ENCODE measurements around the gene BBC3.

The BBC3 gene

GRCh38 chr19:47232422-47233211, 1.6 kb upstream of the BBC3 start:
- DNase-seq (ENCODE audit: low read depth in 2 of 3, low spot score in 2 of 3), result no peak

DNA sequence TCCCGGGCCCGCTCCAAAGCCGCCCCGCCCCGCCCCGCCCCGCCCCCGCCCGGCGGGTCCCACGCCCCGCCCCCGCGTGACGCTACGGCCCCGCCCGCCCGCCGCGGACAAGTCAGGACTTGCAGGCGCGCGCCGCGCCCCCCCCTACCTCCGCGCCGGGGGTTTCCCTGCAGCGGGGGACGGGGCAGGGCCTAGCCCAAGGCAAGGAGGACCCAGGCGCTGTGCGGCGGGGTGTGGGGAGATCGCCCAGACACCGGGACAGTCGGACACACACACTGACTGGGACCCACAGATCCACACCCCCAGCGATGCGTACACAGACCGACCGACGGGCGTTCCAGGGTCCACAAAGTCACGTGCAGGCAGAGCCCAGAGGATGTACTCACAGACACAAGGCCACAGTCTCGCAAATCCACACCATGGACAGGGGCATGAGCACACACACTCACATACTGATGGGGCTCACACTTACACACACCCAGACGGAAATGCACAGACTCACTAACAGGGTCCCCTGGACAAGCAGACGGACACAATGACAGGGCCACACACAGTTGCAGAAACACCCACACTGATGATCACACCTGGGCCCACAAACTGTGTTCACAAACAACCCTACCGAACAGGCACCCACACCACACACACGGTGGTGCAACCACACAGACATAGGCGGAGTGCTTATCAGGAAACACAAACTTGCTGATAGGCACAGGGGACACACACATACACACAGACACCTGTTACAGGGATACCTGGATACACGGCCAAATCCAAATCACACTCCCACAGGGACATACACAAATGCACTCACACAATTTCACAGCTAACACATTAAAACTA, 436 bp upstream of the BBC3 start:
- peak in 2 of 3 experiments; percentile 73 to 78 for DNase-seq (ENCODE audit: low read depth in 2 of 3, low spot score in 2 of 3)

DNA sequence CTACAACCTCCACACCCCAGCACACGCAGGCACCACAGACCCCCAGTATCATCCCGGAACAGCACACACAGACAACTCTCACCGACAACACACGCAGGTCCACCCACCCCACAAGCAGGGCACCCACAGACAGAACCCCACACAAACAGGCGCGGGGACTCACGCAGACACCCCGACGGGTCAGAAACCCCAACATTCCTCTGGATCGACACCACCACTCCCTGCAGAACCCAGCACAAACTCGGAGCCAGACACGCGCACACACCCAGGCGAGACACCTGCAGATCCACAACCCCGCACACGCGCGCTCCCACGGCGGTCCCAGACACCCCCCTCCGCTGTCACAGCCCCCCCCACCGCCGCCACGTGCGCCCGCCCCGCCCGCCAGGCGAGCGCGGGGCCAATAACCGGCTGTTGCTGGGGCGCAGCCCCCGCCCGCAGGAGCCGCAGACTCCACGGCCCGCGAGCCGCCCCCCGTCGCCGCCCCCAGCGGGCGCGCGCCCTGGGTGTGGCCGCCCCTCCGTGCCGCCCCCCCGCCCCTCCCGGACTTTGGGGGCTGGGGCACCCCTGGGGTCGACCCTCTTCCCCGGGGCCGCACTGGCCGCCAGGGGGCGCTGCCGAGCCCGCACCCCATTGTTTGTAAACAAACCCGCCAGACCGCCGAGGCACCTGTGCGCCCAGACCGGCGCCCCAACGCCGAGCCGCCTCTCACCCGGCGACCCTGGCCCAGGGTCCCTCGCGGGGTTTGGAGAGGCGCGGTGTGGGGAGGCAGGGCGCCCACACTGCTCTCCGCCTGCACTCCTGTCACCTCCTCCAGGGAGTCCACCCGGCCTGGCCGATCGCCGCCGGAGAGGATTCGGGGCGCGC, 712 bp downstream of the BBC3 start:
- peak in 1 of 3 experiments; percentile 87 for DNase-seq (ENCODE audit: low read depth in 2 of 3, low spot score in 2 of 3)

- no peak for DNase-seq (ENCODE audit: low read depth in 2 of 3, low spot score in 2 of 3)
Observed at GRCh38 chr19:47229676-47230053, 1.3 kb downstream of the BBC3 start.

DNA sequence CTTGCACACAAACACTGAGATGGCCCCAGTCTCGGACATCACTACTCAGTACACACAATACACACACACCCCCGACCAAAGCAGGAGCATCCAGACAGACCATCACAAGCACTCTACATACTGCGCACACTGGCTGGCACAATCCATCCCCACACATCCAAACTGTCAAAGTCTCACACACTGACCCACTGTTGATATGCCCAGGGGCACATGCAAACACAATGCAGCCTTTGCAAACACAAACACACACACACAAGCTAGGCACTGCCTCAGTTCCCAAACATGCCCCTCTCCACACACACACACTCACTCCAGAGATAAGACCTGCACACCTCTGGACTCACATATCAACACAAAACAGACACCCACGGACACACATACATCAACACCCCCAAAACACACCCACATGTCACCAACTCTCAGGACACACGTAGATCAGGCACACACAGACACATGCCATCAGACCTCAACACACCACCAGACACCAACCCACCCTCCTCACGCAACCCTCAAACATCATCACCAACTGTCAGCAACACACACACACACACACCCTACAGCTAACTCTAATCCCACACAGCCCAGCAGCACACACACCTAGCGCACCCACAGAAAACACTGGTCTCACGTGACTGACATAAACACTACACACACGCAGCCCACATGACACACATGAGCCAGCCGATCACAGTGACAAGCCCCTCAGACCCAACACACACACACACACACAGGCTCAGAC, 1.9 kb downstream of the BBC3 start:
- DNase-seq (ENCODE audit: low read depth in 2 of 3, low spot score in 2 of 3), result no peak

DNA sequence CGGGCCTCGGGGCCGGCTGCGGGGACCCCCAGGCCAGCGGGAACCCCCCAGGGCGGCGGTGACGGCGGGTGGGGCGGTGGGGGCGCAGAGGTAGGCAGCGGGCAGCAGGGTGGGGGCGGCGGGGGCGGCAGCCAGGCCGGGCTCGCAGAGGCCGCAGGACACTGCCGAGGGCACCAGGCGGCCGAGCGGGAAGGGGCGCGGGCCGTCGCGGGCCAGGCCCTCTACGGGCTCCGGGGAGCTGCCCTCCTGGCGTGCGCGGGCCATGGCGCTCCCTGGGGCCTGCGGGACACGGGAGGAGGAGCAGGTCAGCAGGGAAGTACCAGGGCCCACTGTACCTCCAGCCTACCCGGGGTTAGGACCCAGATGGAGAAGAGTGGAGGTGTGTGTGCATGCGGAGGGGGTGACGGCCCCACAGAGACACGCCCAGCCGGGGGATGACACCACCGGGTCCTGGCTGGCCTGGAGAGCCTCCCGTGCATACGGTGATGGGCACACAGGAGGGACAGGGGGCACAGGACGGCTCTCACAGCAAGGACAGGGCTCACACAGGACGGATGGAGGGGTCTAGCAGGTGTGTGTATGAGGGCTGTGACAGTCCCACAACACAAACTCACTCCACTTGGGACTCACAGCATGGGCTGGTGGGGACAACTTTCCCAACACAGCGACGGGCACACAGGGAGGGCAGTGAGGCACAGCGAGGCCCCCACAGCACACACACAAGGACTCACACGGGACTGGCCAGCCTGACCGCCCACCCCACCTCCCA, 2.6 kb downstream of the BBC3 start:
- peak in 1 of 3 experiments; percentile 17 for DNase-seq (ENCODE audit: low read depth in 2 of 3, low spot score in 2 of 3)

DNA sequence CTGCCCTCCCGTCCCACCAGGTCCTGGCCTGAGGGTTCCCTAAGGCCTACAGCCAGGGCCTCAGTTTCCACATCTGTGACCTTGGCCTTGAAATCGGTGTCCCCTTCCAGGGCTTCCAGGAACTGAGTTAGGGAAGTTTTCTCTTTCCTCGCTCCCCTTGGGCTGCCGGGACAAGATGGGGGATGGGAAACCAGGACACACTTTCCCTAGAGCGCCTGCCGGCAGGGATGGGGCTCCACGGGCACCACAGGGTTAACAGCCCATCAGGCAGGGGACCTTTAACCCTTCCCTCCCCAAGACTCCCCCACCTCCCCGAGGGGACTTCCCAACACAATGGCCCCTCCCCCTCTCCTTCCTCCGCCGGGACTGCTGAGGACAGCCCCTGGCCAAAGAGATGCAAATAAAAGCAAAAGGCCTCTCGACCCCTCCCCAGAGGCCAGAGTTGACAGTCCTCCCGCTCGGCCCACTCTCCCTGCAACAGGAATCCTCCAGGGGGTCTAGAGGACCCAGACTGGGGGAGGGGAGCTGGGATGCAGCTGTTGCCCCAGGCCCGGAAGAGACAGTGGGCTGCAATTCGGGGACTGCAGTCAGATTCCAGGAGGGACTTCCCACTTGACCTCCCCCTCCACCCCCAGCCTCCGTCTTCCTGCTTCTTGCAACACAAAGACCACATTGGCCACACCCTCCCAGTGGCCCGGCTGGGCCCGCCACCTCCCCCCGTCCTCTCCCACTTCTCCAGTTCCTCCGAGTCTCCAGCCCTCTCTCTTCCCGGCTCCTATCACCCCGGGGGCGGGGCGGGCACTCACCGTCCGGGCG, 3.4 kb downstream of the BBC3 start:
- peak in 1 of 3 experiments; percentile 26 for DNase-seq (ENCODE audit: low read depth in 2 of 3, low spot score in 2 of 3)

- peak in 1 of 3 experiments; percentile 25 for DNase-seq (ENCODE audit: low read depth in 2 of 3, low spot score in 2 of 3)
Observed at GRCh38 chr19:47226426-47227351, 4.3 kb downstream of the BBC3 start.

DNA sequence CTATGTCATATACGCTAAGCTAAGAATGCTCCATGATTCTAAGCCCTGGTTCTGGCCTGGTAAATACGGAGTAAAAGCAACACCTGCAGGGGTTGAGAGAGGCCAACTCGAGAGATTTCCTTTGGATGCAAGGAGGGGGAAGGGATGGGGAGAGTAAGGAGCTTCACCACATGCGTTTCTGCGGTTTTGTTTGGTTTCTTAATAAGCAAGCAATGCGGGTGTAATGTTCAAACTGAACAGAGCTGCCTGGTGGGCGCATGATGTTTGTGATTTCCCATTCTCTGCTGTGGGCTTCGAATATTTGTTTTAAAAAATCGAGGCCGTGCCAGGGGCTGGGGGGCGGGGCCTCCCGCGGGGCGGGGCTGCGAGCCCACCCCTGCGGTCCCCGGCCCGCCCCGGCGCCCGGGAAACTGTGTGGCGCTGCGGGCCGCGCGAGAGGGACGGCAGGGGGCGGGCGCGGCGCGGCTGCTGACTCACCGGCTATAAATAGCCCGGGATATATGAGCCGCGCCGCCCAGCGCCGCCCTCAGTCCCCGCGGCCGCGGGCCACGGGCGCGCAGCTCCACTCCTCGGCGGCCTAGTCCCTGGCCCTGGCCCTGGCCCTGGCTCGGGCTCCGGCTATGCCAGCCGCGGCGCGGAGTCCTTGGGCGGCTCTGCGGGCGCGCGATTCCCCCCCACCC, 5.1 kb downstream of the BBC3 start:
- peak; percentile 69 to 79 (median 73) for DNase-seq (ENCODE audit: low read depth in 2 of 3, low spot score in 2 of 3)

- no peak for DNase-seq (ENCODE audit: low read depth in 2 of 3, low spot score in 2 of 3)
Observed at GRCh38 chr19:47221890-47222289, 9.1 kb downstream of the BBC3 start.

DNA sequence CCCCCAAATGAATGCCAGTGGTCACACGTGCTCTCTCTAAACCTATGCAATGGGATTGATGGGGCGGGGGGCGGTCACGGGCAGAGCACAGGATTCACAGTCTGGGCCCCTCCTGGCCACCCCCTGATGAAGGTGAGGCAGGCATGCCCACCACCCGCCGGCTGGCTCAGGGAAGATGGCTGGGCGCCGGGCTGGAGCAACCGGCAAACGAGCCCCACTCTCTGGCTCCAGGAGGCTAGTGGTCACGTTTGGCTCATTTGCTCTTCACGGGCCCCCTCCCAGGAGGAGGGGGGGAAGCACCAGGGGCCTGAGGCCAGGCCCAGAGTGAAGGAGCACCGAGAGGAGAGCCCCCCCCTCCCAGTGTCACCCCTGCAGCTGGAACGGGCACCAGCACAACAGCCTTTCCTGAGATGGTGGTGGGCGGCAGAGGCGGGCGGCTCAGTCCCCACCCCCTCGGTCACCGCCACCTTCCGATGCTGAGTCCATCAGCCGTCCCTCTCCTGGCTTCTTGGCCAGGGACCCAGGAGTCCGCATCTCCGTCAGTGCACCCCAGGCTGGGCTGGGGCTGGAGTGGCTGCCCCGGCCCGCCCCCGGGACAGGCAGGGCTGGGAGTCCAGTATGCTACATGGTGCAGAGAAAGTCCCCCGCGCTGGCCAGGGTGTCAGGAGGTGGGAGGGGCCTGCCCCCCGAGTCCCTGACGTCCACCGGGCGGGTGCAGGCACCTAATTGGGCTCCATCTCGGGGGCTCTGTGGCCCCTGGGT, 9.7 kb downstream of the BBC3 start:
- DNase-seq (ENCODE audit: low read depth in 2 of 3, low spot score in 2 of 3), result no peak

DNA sequence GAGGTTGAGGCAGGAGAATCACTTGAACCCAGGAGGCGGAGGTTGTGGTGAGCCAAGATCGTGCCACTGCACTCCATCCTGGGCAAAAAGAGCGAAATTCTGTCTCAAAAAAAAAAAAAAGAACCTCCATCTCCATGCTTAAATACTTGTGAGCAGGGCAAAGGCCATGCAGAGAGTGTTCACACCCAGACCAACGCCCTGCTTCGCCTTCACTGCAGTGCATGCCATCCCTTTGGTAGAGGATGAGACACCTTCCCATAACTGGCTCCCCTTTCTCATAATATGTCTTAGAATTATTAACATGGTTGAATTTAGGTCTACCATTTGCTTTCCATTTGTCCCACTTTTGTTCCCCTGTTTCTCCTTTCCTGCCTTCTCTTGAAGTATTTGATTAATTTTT, 15.4 kb downstream of the BBC3 start:
- no peak for DNase-seq (ENCODE audit: low read depth in 2 of 3, low spot score in 2 of 3)

- DNase-seq (ENCODE audit: low read depth in 2 of 3, low spot score in 2 of 3), result peak in 2 of 3 experiments; percentile 24 to 69
Observed at GRCh38 chr19:47210689-47211316, 20.2 kb downstream of the BBC3 start.

- DNase-seq (ENCODE audit: low read depth in 2 of 3, low spot score in 2 of 3), result no peak
Observed at GRCh38 chr19:47210180-47210490, 20.9 kb downstream of the BBC3 start.

DNA sequence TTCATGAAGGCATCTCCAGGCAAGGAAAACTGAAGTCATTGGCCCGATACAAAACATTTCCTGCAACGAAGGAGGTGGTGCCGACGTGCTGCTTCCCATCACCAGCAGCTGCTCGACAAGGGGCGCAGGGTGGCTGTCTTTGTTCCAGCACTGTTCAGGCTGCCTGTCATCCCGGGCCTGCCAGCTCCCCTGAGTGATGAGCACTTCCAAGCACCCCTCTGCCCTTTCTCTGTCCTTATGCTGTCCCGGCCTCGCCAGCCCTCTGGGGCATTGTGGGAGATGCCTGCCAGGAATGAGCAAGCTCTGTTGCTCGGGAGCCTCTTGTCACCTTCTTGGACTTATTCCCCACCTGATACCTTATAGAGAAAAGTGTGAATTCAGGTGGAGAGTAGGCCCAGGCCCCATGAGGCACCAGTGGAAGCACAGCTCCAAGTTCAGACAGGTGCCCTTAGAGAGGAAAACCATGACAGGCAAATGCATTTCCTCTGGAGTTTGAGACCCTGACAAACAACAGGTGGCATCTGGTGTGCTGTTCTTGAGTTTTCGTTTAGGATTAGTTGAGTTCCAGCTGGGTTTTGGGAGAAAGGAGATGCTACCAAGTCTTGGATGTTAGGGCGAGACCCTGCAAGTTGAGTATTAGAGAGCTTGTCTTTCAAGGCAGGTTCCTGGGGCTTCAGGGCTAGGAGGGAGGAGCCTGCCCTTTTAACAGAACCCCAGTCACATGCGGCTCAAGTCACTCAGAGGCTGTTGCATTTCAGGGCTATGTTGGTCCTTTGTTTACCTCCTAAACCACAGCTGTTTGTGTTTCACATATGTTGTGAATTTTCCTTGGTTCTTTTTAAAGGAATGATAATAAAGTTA, 21.4 kb downstream of the BBC3 start:
- DNase-seq (ENCODE audit: low read depth in 2 of 3, low spot score in 2 of 3), result no peak

Measured in activated CD8-positive, alpha-beta memory T cell treated with anti-CD3 and anti-CD28 coated beads for 48 hours (primary cell).